HepG2 (cell line): ENCODE measurements around the gene CDH1. TPM values are rescaled to one million over a fixed set of nuclear protein-coding genes. Genes with fewer than 3 reads are reported as not detected.

ENCODE experiments used
- BCL6 ChIP-seq: IDR thresholded peaks from 2 replicates; pipeline ENCODE4 v1.6.1; 2016; ENCODE audit warnings: missing genetic modification reagents, missing compliant biosample characterization
- BORCS8-MEF2B ChIP-seq: sonication (generic); formaldehyde crosslinking; IDR thresholded peaks from 2 replicates; pipeline ENCODE4 v1.8.0; 2022; ENCODE audit warnings: mild to moderate bottlenecking, missing genetic modification reagents
- ETV6 ChIP-seq: sonication (generic); formaldehyde crosslinking; conservative IDR thresholded peaks from 2 replicates; pipeline ENCODE4 v1.4.0; 2020; ENCODE audit warnings: missing genetic modification reagents
- KMT2A ChIP-seq: sonication (generic); formaldehyde crosslinking; IDR thresholded peaks from 2 replicates; pipeline ENCODE4 v1.4.0; 2020; ENCODE audit warnings: missing genetic modification reagents
- PHF8 ChIP-seq: sonication (generic); formaldehyde crosslinking; IDR thresholded peaks from 2 replicates; pipeline ENCODE4 v1.5.0; 2020; ENCODE audit warnings: missing genetic modification reagents
- ZNF350 ChIP-seq: sonication (generic); formaldehyde crosslinking; IDR thresholded peaks from 2 replicates; pipeline ENCODE4 v1.4.0; 2020; ENCODE audit warnings: mild to moderate bottlenecking, low read depth, missing genetic modification reagents, borderline replicate concordance
- ZNF431 ChIP-seq: sonication (generic); formaldehyde crosslinking; IDR thresholded peaks from 2 replicates; pipeline ENCODE4 v1.9.0; 2022; ENCODE audit warnings: missing genetic modification reagents, low read depth, mild to moderate bottlenecking, borderline replicate concordance
- ZNF709 ChIP-seq: sonication (generic); formaldehyde crosslinking; IDR thresholded peaks from 2 replicates; pipeline ENCODE4 v1.5.0; 2020; ENCODE audit warnings: mild to moderate bottlenecking, missing genetic modification reagents
- polyA plus RNA-seq, 8 experiments: library from polyadenylated mRNA; depleted of rRNA in 3 of 8; stranded (reverse) in 7 of 8; unstranded in 1 of 8; fragments of >200 nt; fragmentation: Illumina TruSeq in 4 of 8; extraction: Trizol in 4 of 8; gene quantifications; 2 replicates each; pipeline versions ENCODE4 v1.2.1 to v1.2.3, GENCODE V29; 2011 to 2016; ENCODE audit warnings: low read depth in 4 of 8, missing spikeins in 1 of 8, mixed read lengths in 1 of 8; ENCODE audit not compliant: insufficient read depth in 1 of 8
- total RNA-seq, 5 experiments: library from RNA; depleted of rRNA; stranded (reverse); fragments of >200 nt; fragmentation: Illumina TruSeq; extraction: Trizol; gene quantifications; 2 replicates each; pipeline ENCODE4 v1.2.3, GENCODE V29; 2016; ENCODE audit warnings: low read depth in 1 of 5
- TF ChIP-seq, protein P1 (sequence below), 2 experiments: fragments of 450-650 bp in 1 of 2; sonication (generic) in 1 of 2; formaldehyde crosslinking; IDR thresholded peaks; 2 replicates each; pipeline versions ENCODE4 v1.5.0 to v1.8.0; 2020 to 2022; ENCODE audit warnings: mild to moderate bottlenecking in 1 of 2, missing genetic modification reagents in 1 of 2
- TF ChIP-seq, protein P2 (sequence below): sonication (generic); formaldehyde crosslinking; IDR thresholded peaks from 2 replicates; pipeline ENCODE4 v1.5.0; 2020; ENCODE audit warnings: missing genetic modification reagents
- TF ChIP-seq, protein P3 (sequence below): sonication (generic); formaldehyde crosslinking; IDR thresholded peaks from 2 replicates; pipeline ENCODE4 v1.4.0; 2020; ENCODE audit warnings: missing genetic modification reagents
- TF ChIP-seq, protein P4 (sequence below): sonication (generic); formaldehyde crosslinking; IDR thresholded peaks from 2 replicates; pipeline ENCODE4 v1.5.0; 2020; ENCODE audit warnings: mild to moderate bottlenecking, missing genetic modification reagents, moderate library complexity
- TF ChIP-seq, protein P5 (sequence below): sonication (generic); formaldehyde crosslinking; IDR thresholded peaks from 2 replicates; pipeline ENCODE4 v1.5.0; 2020; ENCODE audit warnings: mild to moderate bottlenecking, missing genetic modification reagents
- TF ChIP-seq, protein P6 (sequence below): sonication (generic); formaldehyde crosslinking; IDR thresholded peaks from 2 replicates; pipeline ENCODE4 v1.4.0; 2020; ENCODE audit warnings: missing genetic modification reagents, mild to moderate bottlenecking, borderline replicate concordance

Gene CDH1
- total and polyA plus RNA-seq, 2 of the 13 experiments (the other 11 are each of a cell fraction or from before 2014, with no cell fraction given): 0.95 to 9.8 TPM

DNA sequence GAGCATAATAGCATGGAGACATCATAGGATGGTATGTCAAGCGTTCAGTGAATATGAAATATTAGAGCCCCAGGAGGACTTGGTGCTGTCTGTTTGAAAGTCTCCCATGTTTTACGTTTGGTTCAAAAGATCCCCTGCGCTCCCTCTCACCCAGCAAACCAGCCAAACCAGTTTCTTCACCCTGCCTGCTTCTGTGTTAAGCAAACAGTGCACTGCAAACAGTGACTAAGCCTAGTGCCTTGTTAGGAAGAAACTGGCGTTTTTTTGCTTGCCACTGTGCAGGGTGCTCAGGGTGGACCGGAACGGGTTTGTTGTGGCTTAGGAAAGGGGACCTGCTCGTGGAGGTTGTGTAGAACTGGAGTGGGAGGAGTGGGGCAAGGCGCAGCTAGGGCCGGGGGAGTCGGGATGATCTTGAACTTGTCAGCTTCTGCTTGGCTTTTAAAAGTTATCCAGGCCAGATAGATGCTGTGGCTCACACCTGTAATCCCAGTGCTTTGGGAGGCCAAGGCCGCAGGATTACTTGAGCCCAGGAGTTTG is 7.7 kb downstream of the CDH1 start (continued):
- peak; percentile 83 for TF ChIP-seq BORCS8-MEF2B (CRISPR knock-in tag)
- peak; percentile 93 for TF ChIP-seq BCL6 (CRISPR knock-in tag)
- 0 out of 2 replicates have a peak, but pooled peaks have one; percentile 19 for TF ChIP-seq ETV6 (CRISPR knock-in tag)
- peak; percentile 42; the same call in 1 of the 2 replicates for TF ChIP-seq PHF8
- TF ChIP-seq, protein P1, sequence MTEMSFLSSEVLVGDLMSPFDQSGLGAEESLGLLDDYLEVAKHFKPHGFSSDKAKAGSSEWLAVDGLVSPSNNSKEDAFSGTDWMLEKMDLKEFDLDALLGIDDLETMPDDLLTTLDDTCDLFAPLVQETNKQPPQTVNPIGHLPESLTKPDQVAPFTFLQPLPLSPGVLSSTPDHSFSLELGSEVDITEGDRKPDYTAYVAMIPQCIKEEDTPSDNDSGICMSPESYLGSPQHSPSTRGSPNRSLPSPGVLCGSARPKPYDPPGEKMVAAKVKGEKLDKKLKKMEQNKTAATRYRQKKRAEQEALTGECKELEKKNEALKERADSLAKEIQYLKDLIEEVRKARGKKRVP (CRISPR knock-in tag; IDR thresholded peaks at IDR 0.05): peak in 1 of 2 experiments; percentile 79; a peak in 2 of 4 replicates
- TF ChIP-seq ZNF350 (CRISPR knock-in tag): peak; percentile 96
- TF ChIP-seq, protein P2, sequence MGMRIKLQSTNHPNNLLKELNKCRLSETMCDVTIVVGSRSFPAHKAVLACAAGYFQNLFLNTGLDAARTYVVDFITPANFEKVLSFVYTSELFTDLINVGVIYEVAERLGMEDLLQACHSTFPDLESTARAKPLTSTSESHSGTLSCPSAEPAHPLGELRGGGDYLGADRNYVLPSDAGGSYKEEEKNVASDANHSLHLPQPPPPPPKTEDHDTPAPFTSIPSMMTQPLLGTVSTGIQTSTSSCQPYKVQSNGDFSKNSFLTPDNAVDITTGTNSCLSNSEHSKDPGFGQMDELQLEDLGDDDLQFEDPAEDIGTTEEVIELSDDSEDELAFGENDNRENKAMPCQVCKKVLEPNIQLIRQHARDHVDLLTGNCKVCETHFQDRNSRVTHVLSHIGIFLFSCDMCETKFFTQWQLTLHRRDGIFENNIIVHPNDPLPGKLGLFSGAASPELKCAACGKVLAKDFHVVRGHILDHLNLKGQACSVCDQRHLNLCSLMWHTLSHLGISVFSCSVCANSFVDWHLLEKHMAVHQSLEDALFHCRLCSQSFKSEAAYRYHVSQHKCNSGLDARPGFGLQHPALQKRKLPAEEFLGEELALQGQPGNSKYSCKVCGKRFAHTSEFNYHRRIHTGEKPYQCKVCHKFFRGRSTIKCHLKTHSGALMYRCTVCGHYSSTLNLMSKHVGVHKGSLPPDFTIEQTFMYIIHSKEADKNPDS (CRISPR knock-in tag): peak; percentile 77; the same call in 1 of the 2 replicates
- peak; percentile 80; the same call in 1 of the 2 replicates for TF ChIP-seq KMT2A (CRISPR knock-in tag)
- TF ChIP-seq, protein P3, sequence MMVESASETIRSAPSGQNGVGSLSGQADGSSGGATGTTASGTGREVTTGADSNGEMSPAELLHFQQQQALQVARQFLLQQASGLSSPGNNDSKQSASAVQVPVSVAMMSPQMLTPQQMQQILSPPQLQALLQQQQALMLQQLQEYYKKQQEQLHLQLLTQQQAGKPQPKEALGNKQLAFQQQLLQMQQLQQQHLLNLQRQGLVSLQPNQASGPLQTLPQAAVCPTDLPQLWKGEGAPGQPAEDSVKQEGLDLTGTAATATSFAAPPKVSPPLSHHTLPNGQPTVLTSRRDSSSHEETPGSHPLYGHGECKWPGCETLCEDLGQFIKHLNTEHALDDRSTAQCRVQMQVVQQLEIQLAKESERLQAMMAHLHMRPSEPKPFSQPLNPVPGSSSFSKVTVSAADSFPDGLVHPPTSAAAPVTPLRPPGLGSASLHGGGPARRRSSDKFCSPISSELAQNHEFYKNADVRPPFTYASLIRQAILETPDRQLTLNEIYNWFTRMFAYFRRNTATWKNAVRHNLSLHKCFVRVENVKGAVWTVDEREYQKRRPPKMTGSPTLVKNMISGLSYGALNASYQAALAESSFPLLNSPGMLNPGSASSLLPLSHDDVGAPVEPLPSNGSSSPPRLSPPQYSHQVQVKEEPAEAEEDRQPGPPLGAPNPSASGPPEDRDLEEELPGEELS (CRISPR knock-in tag): peak; percentile 96
- TF ChIP-seq, protein P4, sequence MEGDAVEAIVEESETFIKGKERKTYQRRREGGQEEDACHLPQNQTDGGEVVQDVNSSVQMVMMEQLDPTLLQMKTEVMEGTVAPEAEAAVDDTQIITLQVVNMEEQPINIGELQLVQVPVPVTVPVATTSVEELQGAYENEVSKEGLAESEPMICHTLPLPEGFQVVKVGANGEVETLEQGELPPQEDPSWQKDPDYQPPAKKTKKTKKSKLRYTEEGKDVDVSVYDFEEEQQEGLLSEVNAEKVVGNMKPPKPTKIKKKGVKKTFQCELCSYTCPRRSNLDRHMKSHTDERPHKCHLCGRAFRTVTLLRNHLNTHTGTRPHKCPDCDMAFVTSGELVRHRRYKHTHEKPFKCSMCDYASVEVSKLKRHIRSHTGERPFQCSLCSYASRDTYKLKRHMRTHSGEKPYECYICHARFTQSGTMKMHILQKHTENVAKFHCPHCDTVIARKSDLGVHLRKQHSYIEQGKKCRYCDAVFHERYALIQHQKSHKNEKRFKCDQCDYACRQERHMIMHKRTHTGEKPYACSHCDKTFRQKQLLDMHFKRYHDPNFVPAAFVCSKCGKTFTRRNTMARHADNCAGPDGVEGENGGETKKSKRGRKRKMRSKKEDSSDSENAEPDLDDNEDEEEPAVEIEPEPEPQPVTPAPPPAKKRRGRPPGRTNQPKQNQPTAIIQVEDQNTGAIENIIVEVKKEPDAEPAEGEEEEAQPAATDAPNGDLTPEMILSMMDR (CRISPR knock-in tag): peak; percentile 40
- TF ChIP-seq, protein P5, sequence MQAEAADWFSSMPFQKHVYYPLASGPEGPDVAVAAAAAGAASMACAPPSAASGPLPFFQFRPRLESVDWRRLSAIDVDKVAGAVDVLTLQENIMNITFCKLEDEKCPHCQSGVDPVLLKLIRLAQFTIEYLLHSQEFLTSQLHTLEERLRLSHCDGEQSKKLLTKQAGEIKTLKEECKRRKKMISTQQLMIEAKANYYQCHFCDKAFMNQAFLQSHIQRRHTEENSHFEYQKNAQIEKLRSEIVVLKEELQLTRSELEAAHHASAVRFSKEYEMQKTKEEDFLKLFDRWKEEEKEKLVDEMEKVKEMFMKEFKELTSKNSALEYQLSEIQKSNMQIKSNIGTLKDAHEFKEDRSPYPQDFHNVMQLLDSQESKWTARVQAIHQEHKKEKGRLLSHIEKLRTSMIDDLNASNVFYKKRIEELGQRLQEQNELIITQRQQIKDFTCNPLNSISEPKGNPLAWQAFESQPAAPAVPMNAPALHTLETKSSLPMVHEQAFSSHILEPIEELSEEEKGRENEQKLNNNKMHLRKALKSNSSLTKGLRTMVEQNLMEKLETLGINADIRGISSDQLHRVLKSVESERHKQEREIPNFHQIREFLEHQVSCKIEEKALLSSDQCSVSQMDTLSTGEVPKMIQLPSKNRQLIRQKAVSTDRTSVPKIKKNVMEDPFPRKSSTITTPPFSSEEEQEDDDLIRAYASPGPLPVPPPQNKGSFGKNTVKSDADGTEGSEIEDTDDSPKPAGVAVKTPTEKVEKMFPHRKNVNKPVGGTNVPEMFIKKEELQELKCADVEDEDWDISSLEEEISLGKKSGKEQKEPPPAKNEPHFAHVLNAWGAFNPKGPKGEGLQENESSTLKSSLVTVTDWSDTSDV (CRISPR knock-in tag): 0 out of 2 replicates have a peak, but pooled peaks have one; percentile 47
- TF ChIP-seq ZNF709: no peak
- TF ChIP-seq ZNF431: peak; percentile 53; the same call in 1 of the 2 replicates
- TF ChIP-seq, protein P6, sequence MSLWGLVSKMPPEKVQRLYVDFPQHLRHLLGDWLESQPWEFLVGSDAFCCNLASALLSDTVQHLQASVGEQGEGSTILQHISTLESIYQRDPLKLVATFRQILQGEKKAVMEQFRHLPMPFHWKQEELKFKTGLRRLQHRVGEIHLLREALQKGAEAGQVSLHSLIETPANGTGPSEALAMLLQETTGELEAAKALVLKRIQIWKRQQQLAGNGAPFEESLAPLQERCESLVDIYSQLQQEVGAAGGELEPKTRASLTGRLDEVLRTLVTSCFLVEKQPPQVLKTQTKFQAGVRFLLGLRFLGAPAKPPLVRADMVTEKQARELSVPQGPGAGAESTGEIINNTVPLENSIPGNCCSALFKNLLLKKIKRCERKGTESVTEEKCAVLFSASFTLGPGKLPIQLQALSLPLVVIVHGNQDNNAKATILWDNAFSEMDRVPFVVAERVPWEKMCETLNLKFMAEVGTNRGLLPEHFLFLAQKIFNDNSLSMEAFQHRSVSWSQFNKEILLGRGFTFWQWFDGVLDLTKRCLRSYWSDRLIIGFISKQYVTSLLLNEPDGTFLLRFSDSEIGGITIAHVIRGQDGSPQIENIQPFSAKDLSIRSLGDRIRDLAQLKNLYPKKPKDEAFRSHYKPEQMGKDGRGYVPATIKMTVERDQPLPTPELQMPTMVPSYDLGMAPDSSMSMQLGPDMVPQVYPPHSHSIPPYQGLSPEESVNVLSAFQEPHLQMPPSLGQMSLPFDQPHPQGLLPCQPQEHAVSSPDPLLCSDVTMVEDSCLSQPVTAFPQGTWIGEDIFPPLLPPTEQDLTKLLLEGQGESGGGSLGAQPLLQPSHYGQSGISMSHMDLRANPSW (CRISPR knock-in tag): 0 out of 2 replicates have a peak, but pooled peaks have one; percentile 46
